ENCODE measurements around the gene RAD51B.

The RAD51B gene

GRCh38 chr14:68573722-68574121 lies 754.1 kb downstream of the RAD51B start:
- no peak for DNase-seq (ENCODE audit: low read depth)

- no peak for DNase-seq (ENCODE audit: low read depth)
These were observed 754.9 kb downstream of the RAD51B start for GRCh38 chr14:68574461-68574860.

GRCh38 chr14:68574906-68575305 lies 755.3 kb downstream of the RAD51B start:
- DNase-seq (ENCODE audit: low read depth) = no peak

- DNase-seq (ENCODE audit: low read depth) = no peak
These were observed 755.8 kb downstream of the RAD51B start for GRCh38 chr14:68575426-68575825.

GRCh38 chr14:68576031-68576430 lies 756.5 kb downstream of the RAD51B start:
- no peak for DNase-seq (ENCODE audit: low read depth)

- DNase-seq (ENCODE audit: low read depth) = peak; percentile 58
These were observed 757.1 kb downstream of the RAD51B start for GRCh38 chr14:68576496-68577244.

- peak; percentile 90 for DNase-seq (ENCODE audit: low read depth)
These were observed 758.4 kb downstream of the RAD51B start for GRCh38 chr14:68577802-68578541.

- no peak for DNase-seq (ENCODE audit: low read depth)
These were observed 759.0 kb downstream of the RAD51B start for GRCh38 chr14:68578597-68578996.

GRCh38 chr14:68580096-68580645 lies 760.6 kb downstream of the RAD51B start:
- no peak for DNase-seq (ENCODE audit: low read depth)

- DNase-seq (ENCODE audit: low read depth) = no peak
These were observed 761.1 kb downstream of the RAD51B start for GRCh38 chr14:68580671-68581070.

- no peak for DNase-seq (ENCODE audit: low read depth)
These were observed 764.1 kb downstream of the RAD51B start for GRCh38 chr14:68583548-68584280.

- no peak for DNase-seq (ENCODE audit: low read depth)
These were observed 765.2 kb downstream of the RAD51B start for GRCh38 chr14:68584786-68585185.

- no peak for DNase-seq (ENCODE audit: low read depth)
These were observed 766.1 kb downstream of the RAD51B start for GRCh38 chr14:68585690-68586089.

- no peak for DNase-seq (ENCODE audit: low read depth)
These were observed 767.5 kb downstream of the RAD51B start for GRCh38 chr14:68586896-68587751.

GRCh38 chr14:68587931-68588330 lies 768.4 kb downstream of the RAD51B start:
- no peak for DNase-seq (ENCODE audit: low read depth)

GRCh38 chr14:68589447-68590200 lies 770.0 kb downstream of the RAD51B start:
- DNase-seq (ENCODE audit: low read depth) = no peak

GRCh38 chr14:68590201-68590522 lies 770.6 kb downstream of the RAD51B start:
- no peak for DNase-seq (ENCODE audit: low read depth)

GRCh38 chr14:68591786-68592185 lies 772.2 kb downstream of the RAD51B start:
- no peak for DNase-seq (ENCODE audit: low read depth)

- no peak for DNase-seq (ENCODE audit: low read depth)
These were observed 773.5 kb downstream of the RAD51B start for GRCh38 chr14:68592948-68593556.

- no peak for DNase-seq (ENCODE audit: low read depth)
These were observed 774.4 kb downstream of the RAD51B start for GRCh38 chr14:68593806-68594536.

Data from HS-5 (cell line).